HG02763 (cell line): Measurements from ENCODE around the gene STON2.

Experiments used
- ATAC-seq: cut with Tn5 transposase; IDR thresholded peaks from one replicate; pipeline ENCODE4 v1.9.1; 2021; ENCODE audit warnings: mild to moderate bottlenecking, moderate library complexity; ENCODE audit not compliant: unreplicated experiment

STON2 gene

GRCh38 chr14:81418057-81418790 lies 18.1 kb upstream of the STON2 start:
- ATAC-seq = no peak

- no peak for ATAC-seq
These were observed 16.9 kb upstream of the STON2 start for GRCh38 chr14:81416981-81417380.

- no peak for ATAC-seq
These were observed 16.2 kb upstream of the STON2 start for GRCh38 chr14:81416194-81416952.

GRCh38 chr14:81415781-81416180 lies 15.7 kb upstream of the STON2 start:
- ATAC-seq = no peak

- ATAC-seq = no peak
These were observed 14.0 kb upstream of the STON2 start for GRCh38 chr14:81414123-81414522.

GRCh38 chr14:81412779-81413178 lies 12.7 kb upstream of the STON2 start:
- ATAC-seq = no peak

- no peak for ATAC-seq
These were observed 8.5 kb upstream of the STON2 start for GRCh38 chr14:81408595-81408994.

GRCh38 chr14:81406863-81407262 lies 6.7 kb upstream of the STON2 start:
- no peak for ATAC-seq

GRCh38 chr14:81402123-81402495 lies 2.0 kb upstream of the STON2 start:
- ATAC-seq = no peak

GRCh38 chr14:81401420-81402122 lies 1.4 kb upstream of the STON2 start:
- ATAC-seq = no peak

- no peak for ATAC-seq
These were observed 728 bp upstream of the STON2 start for GRCh38 chr14:81400852-81401251.

- no peak for ATAC-seq
These were observed 1.8 kb downstream of the STON2 start for GRCh38 chr14:81398196-81398891.

- ATAC-seq = no peak
These were observed 4.0 kb downstream of the STON2 start for GRCh38 chr14:81396113-81396512.

- no peak for ATAC-seq
These were observed 5.4 kb downstream of the STON2 start for GRCh38 chr14:81394739-81395138.

GRCh38 chr14:81392976-81393643 lies 7.0 kb downstream of the STON2 start:
- ATAC-seq = no peak

GRCh38 chr14:81392052-81392451 lies 8.1 kb downstream of the STON2 start:
- ATAC-seq = no peak

- no peak for ATAC-seq
These were observed 9.4 kb downstream of the STON2 start for GRCh38 chr14:81390696-81391095.

GRCh38 chr14:81388336-81388735 lies 11.8 kb downstream of the STON2 start:
- ATAC-seq = no peak

- ATAC-seq = no peak
These were observed 13.8 kb downstream of the STON2 start for GRCh38 chr14:81386290-81386745.

GRCh38 chr14:81385886-81386285 lies 14.2 kb downstream of the STON2 start:
- ATAC-seq = no peak

- ATAC-seq = no peak
These were observed 14.7 kb downstream of the STON2 start for GRCh38 chr14:81385419-81385818.
